Liver (tissue), 9 donors: ENCODE results near the gene ZNF296. TPM values are rescaled to one million over a fixed set of nuclear protein-coding genes. Genes with fewer than 3 reads are reported as not detected.

Source experiments
- DNase-seq: peaks from one replicate; pipeline ENCODE4 v3.0.0-alpha.2; 2017; ENCODE audit warnings: low spot score
- H3K27ac ChIP-seq, 2 donors: one replicate each; pipeline ENCODE4 v1.7.0; 2013; ENCODE audit warnings: inconsistent platforms in 2 of 2, low read length in 2 of 2, control low read depth in 1 of 2, low read depth in 1 of 2, mild to moderate bottlenecking in 1 of 2
- H3K27me3 ChIP-seq, 4 donors: one replicate each; pipeline versions ENCODE4 v1.6.1 to v1.7.0; 2013; ENCODE audit warnings: low read length in 3 of 4, inconsistent platforms in 1 of 4, mild to moderate bottlenecking in 1 of 4, moderate library complexity in 1 of 4; ENCODE audit not compliant: control insufficient read depth in 4 of 4, insufficient read depth in 4 of 4
- H3K36me3 ChIP-seq, 4 donors: one replicate each; pipeline versions ENCODE4 v1.6.1 to v1.7.0; 2013; ENCODE audit warnings: low read length in 3 of 4, mild to moderate bottlenecking in 3 of 4, low read depth in 1 of 4, moderate library complexity in 1 of 4; ENCODE audit not compliant: control insufficient read depth in 4 of 4, insufficient read depth in 3 of 4
- H3K4me1 ChIP-seq, 4 donors: one replicate each; pipeline versions ENCODE4 v1.6.1 to v1.7.0; 2013; ENCODE audit warnings: low read length in 3 of 4, mild to moderate bottlenecking in 3 of 4, moderate library complexity in 1 of 4; ENCODE audit not compliant: control insufficient read depth in 4 of 4, insufficient read depth in 4 of 4
- H3K4me3 ChIP-seq, 3 donors: one replicate each; pipeline versions ENCODE4 v1.6.1 to v1.7.0; 2013; ENCODE audit warnings: low read length in 3 of 3, control low read depth in 1 of 3, low read depth in 1 of 3, mild to moderate bottlenecking in 1 of 3
- H3K9ac ChIP-seq, 2 donors: one replicate each; pipeline ENCODE4 v1.7.0; 2013; ENCODE audit warnings: low read length in 2 of 2, mild to moderate bottlenecking in 2 of 2, moderate library complexity in 2 of 2, control low read depth in 1 of 2, low read depth in 1 of 2
- H3K9me3 ChIP-seq, 4 donors: one replicate each; pipeline versions ENCODE4 v1.6.1 to v1.7.0; 2013; ENCODE audit warnings: low read length in 3 of 4; ENCODE audit not compliant: control insufficient read depth in 4 of 4
- EGR1 ChIP-seq, 2 donors: IDR thresholded peaks; 2 replicates each; pipeline ENCODE4 v1.6.1; 2016 to 2018; ENCODE audit warnings: antibody characterized with exemption in 2 of 2, low read depth in 2 of 2
- FOXA1 ChIP-seq: IDR thresholded peaks from 2 replicates; pipeline ENCODE4 v1.6.1; 2016; ENCODE audit warnings: antibody characterized with exemption
- GABPA ChIP-seq, 2 donors: IDR thresholded peaks in 1 of 2; conservative IDR thresholded peaks in 1 of 2; 2 replicates each; pipeline ENCODE4 v1.6.1; 2016; ENCODE audit warnings: antibody characterized with exemption in 2 of 2, mild to moderate bottlenecking in 1 of 2, moderate library complexity in 1 of 2
- HNF4A ChIP-seq, 2 donors: conservative IDR thresholded peaks; 2 replicates each; pipeline ENCODE4 v1.6.1; 2016; ENCODE audit warnings: antibody characterized with exemption in 2 of 2, mild to moderate bottlenecking in 2 of 2
- HNF4G ChIP-seq: IDR thresholded peaks from 2 replicates; pipeline ENCODE4 v1.6.1; 2016; ENCODE audit warnings: antibody characterized with exemption
- NR2F2 ChIP-seq: IDR thresholded peaks from 2 replicates; pipeline ENCODE4 v1.6.1; 2016; ENCODE audit warnings: antibody characterized with exemption
- RAD21 ChIP-seq, 2 donors: IDR thresholded peaks; 2 replicates each; pipeline ENCODE4 v1.6.1; 2016; ENCODE audit warnings: antibody characterized with exemption in 2 of 2, mild to moderate bottlenecking in 2 of 2
- SP1 ChIP-seq: IDR thresholded peaks from 2 replicates; pipeline ENCODE4 v1.6.1; 2018; ENCODE audit warnings: antibody characterized with exemption, mild to moderate bottlenecking
- YY1 ChIP-seq: IDR thresholded peaks from 2 replicates; pipeline ENCODE4 v1.6.1; 2016; ENCODE audit warnings: antibody characterized with exemption, mild to moderate bottlenecking
- ZBTB33 ChIP-seq: IDR thresholded peaks from 2 replicates; pipeline ENCODE4 v1.6.1; 2016; ENCODE audit warnings: antibody characterized with exemption
- WGBS: extraction: QIAGEN DNeasy Blood & Tissue Kit; methylation state at CpG from one replicate; pipeline ENCODE4 v1.1.7; 2013; 5-methylcytosine and 5-hydroxymethylcytosine counted together
- polyA plus RNA-seq, 2 donors: library from polyadenylated mRNA; stranded (reverse) in 1 of 2; unstranded in 1 of 2; fragments of 200-250 nt in 1 of 2; fragments of >200 nt in 1 of 2; fragmentation: Nextera tagmentation in 1 of 2; extraction: Ambion mirVana in 1 of 2; gene quantifications; one replicate each; pipeline versions ENCODE4 v1.2.1 to v1.2.3, GENCODE V29; 2013 to 2015
- total RNA-seq, 2 donors: library from RNA; depleted of rRNA; stranded (reverse); fragments of >200 nt; gene quantifications; one replicate each; pipeline ENCODE4 v1.2.3, GENCODE V29; 2014
- TF ChIP-seq, protein P1 (sequence below): fragments of 150-350 bp; IDR thresholded peaks from 2 replicates; pipeline ENCODE4 v1.5.1; 2017; ENCODE audit warnings: improper control_type of control experiment, low read depth, low read length; ENCODE audit not compliant: missing input control
- TF ChIP-seq, protein P2 (sequence below): IDR thresholded peaks from 2 replicates; pipeline ENCODE4 v1.6.1; 2016; ENCODE audit warnings: antibody characterized with exemption
- TF ChIP-seq, protein P3 (sequence below): IDR thresholded peaks from 2 replicates; pipeline ENCODE4 v1.6.1; 2016; ENCODE audit warnings: antibody characterized with exemption, mild to moderate bottlenecking
- donor health status: healthy.
- donor health status: healthy.
- donor health status: healthy.
- donor health status: healthy.
- donor health status: healthy.

The ZNF296 gene
- total and polyA plus RNA-seq, 4 donors, result 0.16 to 0.42 (median 0.17) TPM; not detected in 1

GRCh38 chr19:45037393-45038169, 38.7 kb downstream of the ZNF296 start:
- Histone ChIP-seq H3K4me1 (peaks cover 3 to 30% (median 24%) of the 10 kb centered on the region in 4 donors), H3K9ac (no peak overlapping the region), H3K4me3 (no peak overlapping the region), H3K36me3 (peaks cover 3 to 26% (median 18%) of the 10 kb centered on the region in 4 donors), H3K27me3 (no peaks in the 10 kb centered on the region), H3K9me3 (no peaks in the 10 kb centered on the region), H3K27ac (no peak overlapping the region)
- no peak for TF ChIP-seq HNF4A (conservative IDR thresholded peaks at IDR 0.05)
- TF ChIP-seq SP1, result no peak
- TF ChIP-seq FOXA1, result no peak
- no peak for TF ChIP-seq EGR1 (IDR thresholded peaks at IDR 0.05; ENCODE audit: low read depth in 2 of 2)
- no peak for TF ChIP-seq YY1
- TF ChIP-seq, protein P1, sequence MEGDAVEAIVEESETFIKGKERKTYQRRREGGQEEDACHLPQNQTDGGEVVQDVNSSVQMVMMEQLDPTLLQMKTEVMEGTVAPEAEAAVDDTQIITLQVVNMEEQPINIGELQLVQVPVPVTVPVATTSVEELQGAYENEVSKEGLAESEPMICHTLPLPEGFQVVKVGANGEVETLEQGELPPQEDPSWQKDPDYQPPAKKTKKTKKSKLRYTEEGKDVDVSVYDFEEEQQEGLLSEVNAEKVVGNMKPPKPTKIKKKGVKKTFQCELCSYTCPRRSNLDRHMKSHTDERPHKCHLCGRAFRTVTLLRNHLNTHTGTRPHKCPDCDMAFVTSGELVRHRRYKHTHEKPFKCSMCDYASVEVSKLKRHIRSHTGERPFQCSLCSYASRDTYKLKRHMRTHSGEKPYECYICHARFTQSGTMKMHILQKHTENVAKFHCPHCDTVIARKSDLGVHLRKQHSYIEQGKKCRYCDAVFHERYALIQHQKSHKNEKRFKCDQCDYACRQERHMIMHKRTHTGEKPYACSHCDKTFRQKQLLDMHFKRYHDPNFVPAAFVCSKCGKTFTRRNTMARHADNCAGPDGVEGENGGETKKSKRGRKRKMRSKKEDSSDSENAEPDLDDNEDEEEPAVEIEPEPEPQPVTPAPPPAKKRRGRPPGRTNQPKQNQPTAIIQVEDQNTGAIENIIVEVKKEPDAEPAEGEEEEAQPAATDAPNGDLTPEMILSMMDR, result no peak
- 96% methylated on average over 37 of the region's 37 CpGs for WGBS
- DNase-seq, result no peak

GRCh38 chr19:45035755-45036154, 40.5 kb downstream of the ZNF296 start:
- Histone ChIP-seq H3K4me3 (no peak overlapping the region), H3K27me3 (no peaks in the 10 kb centered on the region), H3K9me3 (no peaks in the 10 kb centered on the region), H3K4me1 (peaks cover 3 to 17% (median 15%) of the 10 kb centered on the region in 4 donors), H3K36me3 (peaks cover 3 to 25% (median 15%) of the 10 kb centered on the region in 4 donors), H3K27ac (no peak overlapping the region), H3K9ac (no peak overlapping the region)
- DNase-seq, result no peak
- WGBS, result over 99% methylated on average over 6 of the region's 6 CpGs
- TF ChIP-seq HNF4A (conservative IDR thresholded peaks at IDR 0.05), result no peak
- no peak for TF ChIP-seq RAD21 (IDR thresholded peaks at IDR 0.05)
- TF ChIP-seq, protein P2, sequence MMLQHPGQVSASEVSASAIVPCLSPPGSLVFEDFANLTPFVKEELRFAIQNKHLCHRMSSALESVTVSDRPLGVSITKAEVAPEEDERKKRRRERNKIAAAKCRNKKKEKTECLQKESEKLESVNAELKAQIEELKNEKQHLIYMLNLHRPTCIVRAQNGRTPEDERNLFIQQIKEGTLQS, result no peak
- TF ChIP-seq EGR1 (IDR thresholded peaks at IDR 0.05; ENCODE audit: low read depth in 2 of 2), result no peak
- TF ChIP-seq ZBTB33, result no peak
- TF ChIP-seq, protein P3, sequence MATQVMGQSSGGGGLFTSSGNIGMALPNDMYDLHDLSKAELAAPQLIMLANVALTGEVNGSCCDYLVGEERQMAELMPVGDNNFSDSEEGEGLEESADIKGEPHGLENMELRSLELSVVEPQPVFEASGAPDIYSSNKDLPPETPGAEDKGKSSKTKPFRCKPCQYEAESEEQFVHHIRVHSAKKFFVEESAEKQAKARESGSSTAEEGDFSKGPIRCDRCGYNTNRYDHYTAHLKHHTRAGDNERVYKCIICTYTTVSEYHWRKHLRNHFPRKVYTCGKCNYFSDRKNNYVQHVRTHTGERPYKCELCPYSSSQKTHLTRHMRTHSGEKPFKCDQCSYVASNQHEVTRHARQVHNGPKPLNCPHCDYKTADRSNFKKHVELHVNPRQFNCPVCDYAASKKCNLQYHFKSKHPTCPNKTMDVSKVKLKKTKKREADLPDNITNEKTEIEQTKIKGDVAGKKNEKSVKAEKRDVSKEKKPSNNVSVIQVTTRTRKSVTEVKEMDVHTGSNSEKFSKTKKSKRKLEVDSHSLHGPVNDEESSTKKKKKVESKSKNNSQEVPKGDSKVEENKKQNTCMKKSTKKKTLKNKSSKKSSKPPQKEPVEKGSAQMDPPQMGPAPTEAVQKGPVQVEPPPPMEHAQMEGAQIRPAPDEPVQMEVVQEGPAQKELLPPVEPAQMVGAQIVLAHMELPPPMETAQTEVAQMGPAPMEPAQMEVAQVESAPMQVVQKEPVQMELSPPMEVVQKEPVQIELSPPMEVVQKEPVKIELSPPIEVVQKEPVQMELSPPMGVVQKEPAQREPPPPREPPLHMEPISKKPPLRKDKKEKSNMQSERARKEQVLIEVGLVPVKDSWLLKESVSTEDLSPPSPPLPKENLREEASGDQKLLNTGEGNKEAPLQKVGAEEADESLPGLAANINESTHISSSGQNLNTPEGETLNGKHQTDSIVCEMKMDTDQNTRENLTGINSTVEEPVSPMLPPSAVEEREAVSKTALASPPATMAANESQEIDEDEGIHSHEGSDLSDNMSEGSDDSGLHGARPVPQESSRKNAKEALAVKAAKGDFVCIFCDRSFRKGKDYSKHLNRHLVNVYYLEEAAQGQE, result no peak
- TF ChIP-seq GABPA (IDR thresholded peaks at IDR 0.05 in 1 of 2, conservative IDR thresholded peaks at IDR 0.05 in 1 of 2), result no peak
- no peak for TF ChIP-seq HNF4G
- no peak for TF ChIP-seq NR2F2
- TF ChIP-seq, protein P1, result no peak
